GM12878 (cell line): ENCODE data around the gene TFB1M. TPM values are rescaled to one million over a fixed set of nuclear protein-coding genes. Genes with fewer than 3 reads are reported as not detected.

ENCODE experiments used
- ATAC-seq: fragments of 200-7000 bp; cut with Tn5 transposase; 3 replicates; pipeline ENCODE4 v1.9.1; 2020; ENCODE audit warnings: mild to moderate bottlenecking, moderate library complexity
- BruUV-seq: library from RNA; stranded (reverse); fragments of 400-500 nt; replicated peaks from 2 replicates; lab custom pipeline; 2021; lab: Mats Ljungman, UMichigan
- CTCF ChIA-PET: fragments of 300-600 bp; sonication (Branson Sonifier 250); formaldehyde crosslinking; extraction: SDS; loops from one replicate; lab custom pipeline; 2021; ENCODE audit warnings: inconsistent platforms; lab: Yijun Ruan, JAX
- POLR2A ChIA-PET: fragments of 350-600 bp; formaldehyde crosslinking; extraction: SDS; loops from one replicate; lab custom pipeline; 2021; ENCODE audit warnings: inconsistent platforms; lab: Charles Lee
- RAD21 ChIA-PET: fragments of 300-600 bp; sonication (Branson Sonifier 250); formaldehyde crosslinking; loops from one replicate; lab custom pipeline; 2023; ENCODE audit warnings: antibody characterized with exemption; ENCODE audit not compliant: unreplicated experiment; lab: Charles Lee
- SMC1A ChIA-PET: fragments of 300-600 bp; sonication (Branson Sonifier 250); formaldehyde crosslinking; loops from one replicate; lab custom pipeline; 2023; ENCODE audit not compliant: unreplicated experiment, uncharacterized antibody; lab: Charles Lee
- DNase-seq: peaks from one replicate; pipeline ENCODE4 v3.0.0-alpha.2; 2011; ENCODE audit warnings: low read depth, low spot score
- FAIRE-seq: peaks from 3 replicates; lab custom pipeline; 2011; peaks lifted over from hg19 to GRCh38; lab: Jason Lieb, UNC
- H2AFZ ChIP-seq: 2 replicates; pipeline ENCODE4 v1.6.0; 2011; ENCODE audit warnings: low read depth, low read length, control low read depth; ENCODE audit not compliant: control insufficient read depth
- H3K27ac ChIP-seq: 2 replicates; pipeline ENCODE4 v1.5.1; 2011; ENCODE audit warnings: control low read depth; ENCODE audit not compliant: control insufficient read depth, insufficient read depth
- H3K27me3 ChIP-seq, 2 experiments: replicated peaks in 1 of 2; 2 replicates each; pipeline versions ENCODE4 v1.6.0 to v1.6.1; 2011; ENCODE audit warnings: low read length in 1 of 2; ENCODE audit not compliant: control insufficient read depth in 2 of 2, insufficient read depth in 2 of 2
- H3K36me3 ChIP-seq, 2 experiments: 2 replicates each; pipeline ENCODE4 v1.5.1; 2011; ENCODE audit warnings: low read length in 1 of 2; ENCODE audit not compliant: control insufficient read depth in 2 of 2, insufficient read depth in 2 of 2
- H3K4me1 ChIP-seq: 2 replicates; pipeline ENCODE4 v1.6.1; 2011; ENCODE audit warnings: mild to moderate bottlenecking, low read length, moderate library complexity, mixed read lengths; ENCODE audit not compliant: control insufficient read depth, insufficient read depth
- H3K4me2 ChIP-seq: 2 replicates; pipeline ENCODE4 v1.6.0; 2011; ENCODE audit warnings: control low read depth; ENCODE audit not compliant: control insufficient read depth, insufficient read depth
- H3K4me3 ChIP-seq: fragments of 200-600 bp; sonication (generic); 2 replicates; pipeline ENCODE4 v1.5.1; 2016
- H3K79me2 ChIP-seq: 2 replicates; pipeline ENCODE4 v1.6.0; 2011; ENCODE audit warnings: low read length; ENCODE audit not compliant: control insufficient read depth, insufficient read depth
- H3K9ac ChIP-seq: 2 replicates; pipeline ENCODE4 v1.8.0; 2011; ENCODE audit warnings: low read length, control low read depth, mixed read lengths; ENCODE audit not compliant: control insufficient read depth, insufficient read depth
- H3K9me3 ChIP-seq: replicated peaks from 3 replicates; pipeline ENCODE4 v1.5.1; 2011; ENCODE audit warnings: mild to moderate bottlenecking, low read length; ENCODE audit not compliant: control insufficient read depth, insufficient read depth
- H4K20me1 ChIP-seq: 2 replicates; pipeline ENCODE4 v1.6.0; 2011; ENCODE audit not compliant: control insufficient read depth, insufficient read depth
- JUNB ChIP-seq: IDR thresholded peaks from 2 replicates; pipeline ENCODE4 v1.6.1; 2016; ENCODE audit warnings: antibody characterized with exemption, mild to moderate bottlenecking
- WGBS: methylation state at CpG from one replicate; pipeline ENCODE4 v1.1.6; 2016; ENCODE audit warnings: low lambda C conversion rate; ENCODE audit not compliant: insufficient replicate concordance, insufficient coverage; ENCODE audit errors: missing lambda C conversion rate; 5-methylcytosine and 5-hydroxymethylcytosine counted together
- in situ Hi-C: fragments of 300-500 bp; cut with MboI; formaldehyde crosslinking; loops from 9 replicates; pipeline ENCODE4 v1.14.3; 2018; ENCODE audit warnings: mixed read lengths
- intact Hi-C: fragments of 100-400 bp; cut with micrococcal nuclease; formaldehyde crosslinking; loops from one replicate; pipeline ENCODE4 v1.14.2; 2022; ENCODE audit not compliant: unreplicated experiment
- polyA plus RNA-seq, 11 experiments: library from polyadenylated mRNA; depleted of rRNA in 4 of 11; unstranded in 6 of 11; stranded (reverse) in 5 of 11; fragments of >200 nt; fragmentation: Nextera tagmentation in 4 of 11; fragmentation: Illumina TruSeq in 1 of 11; extraction: Ambion mirVana in 4 of 11; extraction: Trizol in 1 of 11; gene quantifications; 1 replicate in 1 of 11; 2 replicates in 10 of 11; pipeline versions ENCODE4 v1.2.1 to v1.2.3, GENCODE V29; 2011 to 2016; ENCODE audit warnings: inconsistent platforms in 2 of 11, missing spikeins in 2 of 11, low read depth in 1 of 11
- total RNA-seq, 4 experiments: library from RNA; depleted of rRNA in 3 of 4; stranded (reverse); fragments of >200 nt in 3 of 4; fragmentation: Illumina TruSeq in 1 of 4; extraction: Trizol in 1 of 4; gene quantifications; 2 replicates each; pipeline versions ENCODE4 v1.2.1 to v1.2.3, GENCODE V29; 2013 to 2021
- TF ChIP-seq, protein P1 (sequence below): IDR thresholded peaks from 2 replicates; pipeline ENCODE4 v1.6.1; 2011; ENCODE audit warnings: low read depth, low read length, improper control_type of control experiment, borderline replicate concordance

Gene TFB1M
- total and polyA plus RNA-seq, 10 of the 15 experiments (the other 5 are each of a cell fraction or from before 2014, with no cell fraction given), result 29.9 to 117 (median 41.3) TPM

DNA sequence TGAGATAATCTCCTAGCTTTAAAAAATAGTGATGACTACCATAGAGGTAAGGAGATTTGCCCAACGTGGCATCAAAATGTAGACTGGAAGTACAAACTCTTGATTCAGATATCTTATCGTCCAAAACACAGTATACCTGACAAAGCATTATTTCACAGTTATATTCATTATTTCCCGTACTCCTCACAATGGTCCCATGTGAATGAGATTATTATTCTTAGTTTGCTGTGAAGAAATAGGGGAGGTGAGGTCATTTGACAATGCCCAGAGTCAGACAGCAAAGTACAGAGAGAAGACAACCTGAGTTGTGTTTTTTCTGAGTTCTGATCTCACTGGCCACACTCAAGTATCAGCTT, 1.2 kb upstream of the TFB1M start:
- no peaks in the 10 kb centered on the region; the same call in 1 of the 2 replicates for H3K4me1 ChIP-seq
- peaks cover 20% of the 10 kb centered on the region for H3K79me2 ChIP-seq
- no peaks in the 10 kb centered on the region for H4K20me1 ChIP-seq
- peak overlapping the region; percentile 62 for H3K9ac ChIP-seq
- ChIA-PET POLR2A (interaction anchor here (0.6 to 1.5 kb wide), 23 partner anchors 12 to 1616 kb away, joined by 3 to 6 read pairs (median 4); no protein-coding TSS in a partner anchor), SMC1A (interaction anchor here (0.6 to 5.7 kb wide), 29 partner anchors 9 to 1928 kb away, joined by 3 to 66 read pairs (median 3); no protein-coding TSS in a partner anchor), CTCF (interaction anchor here (0.6 to 6.1 kb wide), 15 partner anchors 12 to 640 kb away, joined by 3 to 54 read pairs (median 7); no protein-coding TSS in a partner anchor), RAD21 (interaction anchor here (0.8 to 7.0 kb wide), 20 partner anchors 9 to 640 kb away, joined by 3 to 54 read pairs (median 4); partner anchors contain the start of gene CLDN20)
- 2% methylated on average over 3 of the region's 3 CpGs for WGBS
- peaks cover 0 to 7% of the 10 kb centered on the region in 2 experiments; a peak in 2 of 4 replicates for H3K36me3 ChIP-seq
- peak overlapping the region; percentile 88 for H3K27ac ChIP-seq
- ATAC-seq, result no peak
- intact Hi-C loops, result loop anchor here (2.0 to 10.0 kb wide), 3 partner anchors 139 to 1379 kb away; partner anchors contain the start of gene SCAF8
- in situ Hi-C loops, result no loop called here
- FAIRE-seq, result no peak
- peak overlapping the region; percentile 67 for H3K4me3 ChIP-seq
- H3K9me3 ChIP-seq, result peaks cover 2% of the 10 kb centered on the region; the same call in 1 of the 3 replicates
- TF ChIP-seq, protein P1, sequence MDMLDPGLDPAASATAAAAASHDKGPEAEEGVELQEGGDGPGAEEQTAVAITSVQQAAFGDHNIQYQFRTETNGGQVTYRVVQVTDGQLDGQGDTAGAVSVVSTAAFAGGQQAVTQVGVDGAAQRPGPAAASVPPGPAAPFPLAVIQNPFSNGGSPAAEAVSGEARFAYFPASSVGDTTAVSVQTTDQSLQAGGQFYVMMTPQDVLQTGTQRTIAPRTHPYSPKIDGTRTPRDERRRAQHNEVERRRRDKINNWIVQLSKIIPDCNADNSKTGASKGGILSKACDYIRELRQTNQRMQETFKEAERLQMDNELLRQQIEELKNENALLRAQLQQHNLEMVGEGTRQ, result no peak
- TF ChIP-seq JUNB, result 0 out of 2 replicates have a peak, but pooled peaks have one; percentile 8
- no TSS peak for BruUV-seq
- peak overlapping the region; percentile 86 for H3K4me2 ChIP-seq
- H2AFZ ChIP-seq, result peak overlapping the region; percentile 84
- no peak for DNase-seq
- no peaks in the 10 kb centered on the region for H3K27me3 ChIP-seq
